HepG2 (cell line): Measurements from ENCODE around the gene TENM3. TPM values are rescaled to one million over a fixed set of nuclear protein-coding genes. Genes with fewer than 3 reads are reported as not detected.

Experiments used
- ATAC-seq: fragments of 200-7000 bp; cut with Tn5 transposase; 3 replicates; pipeline ENCODE4 v1.9.1; 2020; ENCODE audit warnings: mild to moderate bottlenecking, moderate library complexity
- BruUV-seq: library from RNA; stranded (reverse); fragments of 400-500 nt; replicated peaks from 2 replicates; lab custom pipeline; 2021; lab: Mats Ljungman, UMichigan
- CTCF ChIA-PET: fragments of 300-600 bp; formaldehyde crosslinking; extraction: SDS; loops from one replicate; lab custom pipeline; 2021; ENCODE audit warnings: low total read pairs, inconsistent platforms, low intra/inter-chr PET ratio; lab: Yijun Ruan, JAX
- POLR2A ChIA-PET: fragments of 350-600 bp; sonication (Branson Sonifier 250); formaldehyde crosslinking; loops from one replicate; lab custom pipeline; 2020; ENCODE audit warnings: antibody characterized with exemption, inconsistent platforms; lab: Yijun Ruan, JAX
- DNase-seq: peaks from one replicate; pipeline ENCODE4 v3.0.0-alpha.2; 2015; ENCODE audit warnings: low spot score
- FAIRE-seq: peaks from 3 replicates; lab custom pipeline; 2011; peaks lifted over from hg19 to GRCh38; lab: Jason Lieb, UNC
- H2AFZ ChIP-seq: one replicate; pipeline ENCODE4 v1.6.1; 2011; ENCODE audit warnings: low read length, inconsistent platforms
- H3K27ac ChIP-seq: fragments of 300-600 bp; 3 replicates; pipeline ENCODE4 v1.8.0; 2011; ENCODE audit warnings: mixed run types, mild to moderate bottlenecking, mixed read lengths, low read length, inconsistent platforms; ENCODE audit not compliant: insufficient read depth; ENCODE audit errors: extremely low read length
- H3K27me3 ChIP-seq, 2 experiments: fragments of 200-600 bp in 1 of 2; 2 replicates in 1 of 2; 3 replicates in 1 of 2; pipeline versions ENCODE4 v1.6.0 to v1.8.0; 2011; ENCODE audit warnings: low read length in 2 of 2, mild to moderate bottlenecking in 2 of 2, moderate library complexity in 2 of 2, inconsistent platforms in 1 of 2; ENCODE audit not compliant: insufficient read depth in 2 of 2, control insufficient read depth in 1 of 2
- H3K36me3 ChIP-seq, 2 experiments: fragments of 200-600 bp in 1 of 2; replicated peaks in 1 of 2; 2 replicates in 1 of 2; 3 replicates in 1 of 2; pipeline versions ENCODE4 v1.5.1 to v1.8.0; 2011; ENCODE audit warnings: low read length in 2 of 2, inconsistent platforms in 1 of 2; ENCODE audit not compliant: insufficient read depth in 2 of 2, control insufficient read depth in 1 of 2
- H3K4me1 ChIP-seq: 2 replicates; pipeline ENCODE4 v1.5.1; 2012; ENCODE audit warnings: low read length, inconsistent platforms; ENCODE audit not compliant: insufficient read depth
- H3K4me2 ChIP-seq: 2 replicates; pipeline ENCODE4 v1.6.0; 2011; ENCODE audit warnings: low read depth, low read length, inconsistent platforms
- H3K4me3 ChIP-seq, 3 experiments: fragments of 200-600 bp in 1 of 3; sonication (generic), shearing (Covaris generic) in 1 of 3; replicated peaks in 1 of 3; 2 replicates each; pipeline ENCODE4 v1.5.1; 2011 to 2016; ENCODE audit warnings: low read length in 3 of 3, inconsistent platforms in 2 of 3, low read depth in 2 of 3, mild to moderate bottlenecking in 2 of 3, control low read depth in 1 of 3, mixed read lengths in 1 of 3; ENCODE audit not compliant: insufficient read depth in 1 of 3
- H3K79me2 ChIP-seq: one replicate; pipeline ENCODE4 v1.6.1; 2011; ENCODE audit warnings: low read length, inconsistent platforms; ENCODE audit not compliant: insufficient read depth
- H3K9ac ChIP-seq: 2 replicates; pipeline ENCODE4 v1.6.0; 2011; ENCODE audit warnings: mild to moderate bottlenecking, low read depth, low read length, inconsistent platforms; ENCODE audit not compliant: insufficient read depth
- H3K9me3 ChIP-seq: 2 replicates; pipeline ENCODE4 v1.5.1; 2012; ENCODE audit warnings: mild to moderate bottlenecking, low read length
- H4K20me1 ChIP-seq: 2 replicates; pipeline ENCODE4 v1.6.0; 2011; ENCODE audit warnings: inconsistent platforms, mild to moderate bottlenecking, low read length, moderate library complexity; ENCODE audit not compliant: insufficient read depth
- BRD4 ChIP-seq: sonication (generic); formaldehyde crosslinking; IDR thresholded peaks from 2 replicates; pipeline ENCODE4 v1.4.0; 2020; ENCODE audit warnings: missing genetic modification reagents
- HNRNPL ChIP-seq: fragments of 200-400 bp; formaldehyde crosslinking; IDR thresholded peaks from 2 replicates; pipeline ENCODE4 v1.6.1; 2017; ENCODE audit warnings: mild to moderate bottlenecking, low read depth, low read length
- MAFG ChIP-seq: sonication (generic); formaldehyde crosslinking; IDR thresholded peaks from 2 replicates; pipeline ENCODE4 v1.5.1; 2020; ENCODE audit warnings: mild to moderate bottlenecking, missing genetic modification reagents
- NCOR1 ChIP-seq: fragments of 200-600 bp; sonication (generic); IDR thresholded peaks from 2 replicates; pipeline ENCODE4 v1.7.0; 2017; ENCODE audit warnings: antibody characterized with exemption, low read length, borderline replicate concordance
- NONO ChIP-seq, 2 experiments: fragments of 450-650 bp in 1 of 2; sonication (generic) in 1 of 2; formaldehyde crosslinking in 1 of 2; IDR thresholded peaks in 1 of 2; conservative IDR thresholded peaks in 1 of 2; 2 replicates each; pipeline versions ENCODE4 v1.6.1 to v1.8.0; 2017 to 2022; ENCODE audit warnings: mild to moderate bottlenecking in 1 of 2, missing genetic modification reagents in 1 of 2, moderate library complexity in 1 of 2
- RFX3 ChIP-seq: IDR thresholded peaks from 2 replicates; pipeline ENCODE4 v1.6.1; 2016; ENCODE audit warnings: missing biosample characterization, missing genetic modification reagents
- RXRB ChIP-seq: IDR thresholded peaks from 2 replicates; pipeline ENCODE4 v1.6.1; 2016; ENCODE audit warnings: borderline replicate concordance, missing genetic modification reagents, missing compliant biosample characterization
- SALL2 ChIP-seq: sonication (generic); formaldehyde crosslinking; IDR thresholded peaks from 2 replicates; pipeline ENCODE4 v1.8.1; 2023; ENCODE audit warnings: mild to moderate bottlenecking, missing genetic modification reagents, inconsistent platforms
- TGIF2 ChIP-seq: IDR thresholded peaks from 2 replicates; pipeline ENCODE4 v1.6.1; 2016; ENCODE audit warnings: control low read depth, missing compliant biosample characterization
- ZNF282 ChIP-seq: fragments of 450-650 bp; IDR thresholded peaks from 2 replicates; pipeline ENCODE4 v1.6.1; 2018; ENCODE audit not compliant: partially characterized antibody
- ZNF432 ChIP-seq: sonication (generic); formaldehyde crosslinking; IDR thresholded peaks from 2 replicates; pipeline ENCODE4 v1.5.0; 2020; ENCODE audit warnings: missing genetic modification reagents, mild to moderate bottlenecking, borderline replicate concordance
- ZSCAN21 ChIP-seq: sonication (generic); formaldehyde crosslinking; IDR thresholded peaks from 2 replicates; pipeline ENCODE4 v1.8.0; 2022; ENCODE audit warnings: mild to moderate bottlenecking, missing genetic modification reagents, moderate library complexity, borderline replicate concordance
- WGBS: methylation state at CpG from one replicate; pipeline ENCODE4 v1.1.6; 2017; ENCODE audit warnings: low lambda C conversion rate; 5-methylcytosine and 5-hydroxymethylcytosine counted together
- in situ Hi-C: cut with HindIII; loops from 2 replicates; pipeline ENCODE4 v1.10.0; 2017; ENCODE audit warnings: low pct_unique_long_range_greater_than_20kb; ENCODE audit not compliant: extremely low pct_ligation_motif_present
- intact Hi-C: fragments of 100-400 bp; cut with micrococcal nuclease; formaldehyde crosslinking; loops from one replicate; pipeline ENCODE4 v1.10.0; 2022; ENCODE audit not compliant: unreplicated experiment
- polyA plus RNA-seq, 8 experiments: library from polyadenylated mRNA; depleted of rRNA in 3 of 8; stranded (reverse) in 7 of 8; unstranded in 1 of 8; fragments of >200 nt; fragmentation: Illumina TruSeq in 4 of 8; extraction: Trizol in 4 of 8; gene quantifications; 2 replicates each; pipeline versions ENCODE4 v1.2.1 to v1.2.3, GENCODE V29; 2011 to 2016; ENCODE audit warnings: low read depth in 4 of 8, missing spikeins in 1 of 8, mixed read lengths in 1 of 8; ENCODE audit not compliant: insufficient read depth in 1 of 8
- total RNA-seq, 5 experiments: library from RNA; depleted of rRNA; stranded (reverse); fragments of >200 nt; fragmentation: Illumina TruSeq; extraction: Trizol; gene quantifications; 2 replicates each; pipeline ENCODE4 v1.2.3, GENCODE V29; 2016; ENCODE audit warnings: low read depth in 1 of 5

The TENM3 gene
- total and polyA plus RNA-seq, 2 of the 13 experiments (the other 11 are each of a cell fraction or from before 2014, with no cell fraction given), result 0.04 TPM; not detected in 1

DNA sequence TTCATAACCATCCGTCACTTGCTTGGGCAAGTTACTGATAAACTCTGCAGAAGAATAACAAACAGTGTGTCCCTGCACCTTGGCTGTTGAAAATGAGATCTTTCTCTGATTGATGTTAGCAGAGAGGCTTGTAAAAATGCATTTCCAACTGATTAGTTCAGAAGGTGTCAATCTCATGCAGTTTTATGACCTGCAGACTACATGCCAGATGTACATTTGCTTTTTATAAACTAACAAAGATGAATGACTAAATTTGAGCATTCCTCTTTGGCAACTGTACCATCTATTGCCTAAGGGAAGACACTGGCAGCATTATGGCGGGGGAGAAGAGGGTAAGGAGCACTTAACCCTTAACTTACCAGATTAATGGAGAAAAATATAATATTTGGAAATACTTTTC lies 481.2 kb downstream of the TENM3 start:
- ATAC-seq (no peak), FAIRE-seq (no peak)
- CTCF ChIA-PET, result no interaction called here

GRCh38 chr4:182729516-182729915 lies 486.3 kb downstream of the TENM3 start:
- 73% methylated on average over 2 of the region's 2 CpGs for WGBS
- Histone ChIP-seq H3K9me3 (no peaks in the 10 kb centered on the region), H2AFZ (no peak overlapping the region), H3K4me2 (no peak overlapping the region), H4K20me1 (no peaks in the 10 kb centered on the region), H3K79me2 (no peaks in the 10 kb centered on the region), H3K4me3 (no peak overlapping the region), H3K9ac (no peak overlapping the region), H3K36me3 (no peaks in the 10 kb centered on the region), H3K4me1 (no peaks in the 10 kb centered on the region), H3K27me3 (no peaks in the 10 kb centered on the region), H3K27ac (no peak overlapping the region)
- ChIA-PET CTCF (no interaction called here), POLR2A (no interaction called here)
- BruUV-seq, result no TSS peak
- FAIRE-seq, result no peak
- no peak for TF ChIP-seq NCOR1
- TF ChIP-seq TGIF2, result no peak
- TF ChIP-seq MAFG, result no peak
- TF ChIP-seq ZNF432, result no peak
- no peak for TF ChIP-seq BRD4 (CRISPR knock-in tag)
- TF ChIP-seq RFX3 (CRISPR knock-in tag), result no peak
- no peak for TF ChIP-seq ZSCAN21 (CRISPR knock-in tag)
- no peak for TF ChIP-seq ZNF282
- no peak for TF ChIP-seq RXRB (CRISPR knock-in tag)
- TF ChIP-seq SALL2, result no peak
- ATAC-seq, result no peak
- no peak for DNase-seq
- intact Hi-C loops, result no loop called here
- in situ Hi-C loops, result no loop called here

More for the DNA sequence above, 481.2 kb downstream of the TENM3 start:
- no peak for TF ChIP-seq NONO (IDR thresholded peaks at IDR 0.05)
- TF ChIP-seq NONO (CRISPR knock-in tag; conservative IDR thresholded peaks at IDR 0.05), result no peak
- TF ChIP-seq HNRNPL, result no peak
- POLR2A ChIA-PET, result no interaction called here
- Histone ChIP-seq H3K36me3 (no peaks in the 10 kb centered on the region), H2AFZ (no peak overlapping the region), H3K4me3 (no peak overlapping the region), H3K27ac (no peak overlapping the region), H3K79me2 (no peaks in the 10 kb centered on the region), H3K9me3 (no peaks in the 10 kb centered on the region), H3K4me1 (no peaks in the 10 kb centered on the region), H3K4me2 (no peak overlapping the region), H3K27me3 (no peaks in the 10 kb centered on the region), H4K20me1 (no peaks in the 10 kb centered on the region), H3K9ac (no peak overlapping the region)
- in situ Hi-C loops (no loop called here), intact Hi-C loops (no loop called here)
- no TSS peak for BruUV-seq
- no peak for DNase-seq
- 7% methylated on average over 2 of the region's 2 CpGs for WGBS
